ENCODE results near the gene RRAGD. TPM values are rescaled to one million over a fixed set of nuclear protein-coding genes. Genes with fewer than 3 reads are reported as not detected.

Gene RRAGD
- total and polyA plus RNA-seq, 2 of the 8 experiments (the other 6 are each of a cell fraction or from before 2014, with no cell fraction given), result 7.2 to 30.8 TPM

GRCh38 chr6:89402776-89403175 is 9.3 kb downstream of the RRAGD start:
- Histone ChIP-seq H3K14ac (ENCODE audit: insufficient read length) (no peak overlapping the region), H3K79me2 (ENCODE audit: control insufficient read depth in 1 of 2, insufficient read depth in 2 of 2, low read length in 2 of 2) (peaks cover 0 to 45% of the 10 kb centered on the region in 2 experiments; a peak in 2 of 4 replicates), H3K23ac (ENCODE audit: insufficient read length) (no peak overlapping the region), H2BK12ac (ENCODE audit: low read depth, low read length) (peak overlapping the region; percentile 65; the same call in 1 of the 2 replicates), H2BK5ac (ENCODE audit: low read depth, low read length) (0 out of 2 replicates have a peak overlapping the region, but pooled peaks have one; percentile 11), H3K9ac (replicated peaks in 1 of 4; ENCODE audit: extremely low read depth in 1 of 4, low read depth in 3 of 4, low read length in 3 of 4) (no peak overlapping the region), H2BK120ac (replicated peaks; ENCODE audit: low read depth, low read length) (no peak overlapping the region), H3K9me3 (ENCODE audit: insufficient read depth in 2 of 2, low read depth in 1 of 2, low read length in 1 of 2) (no peaks in the 10 kb centered on the region), H3K18ac (ENCODE audit: extremely low read depth, low read length) (no peak overlapping the region), H3K4me2 (ENCODE audit: insufficient read depth in 1 of 2, low read depth in 2 of 2, low read length in 2 of 2) (no peak overlapping the region), H3K36me3 (ENCODE audit: control insufficient read depth in 2 of 4, insufficient read depth in 4 of 4, low read length in 3 of 4) (no peaks in the 10 kb centered on the region), H2AFZ (ENCODE audit: low read length) (no peak overlapping the region), H3K56ac (replicated peaks; ENCODE audit: insufficient read length, low read depth, low read length) (no peak overlapping the region), H4K5ac (ENCODE audit: insufficient read length, low read depth, low read length) (no peak overlapping the region), H4K20me1 (replicated peaks in 1 of 2; ENCODE audit: control insufficient read depth in 1 of 2, insufficient read depth in 2 of 2, low read length in 2 of 2) (no peaks in the 10 kb centered on the region), H3K23me2 (ENCODE audit: low read depth, low read length) (no peaks in the 10 kb centered on the region; the same call in 1 of the 2 replicates), H3K4ac (replicated peaks; ENCODE audit: insufficient read length, low read depth, low read length) (no peak overlapping the region), H4K91ac (replicated peaks; ENCODE audit: insufficient read length, low read length) (no peak overlapping the region), H3K79me1 (ENCODE audit: low read depth, low read length) (peaks cover 5% of the 10 kb centered on the region; the same call in 1 of the 2 replicates), H3K27ac (ENCODE audit: low read depth, low read length) (no peak overlapping the region), H4K8ac (ENCODE audit: extremely low read depth, insufficient read depth, low read length) (no peak overlapping the region), H2AK5ac (ENCODE audit: low read depth, low read length) (no peak overlapping the region), H3K27me3 (replicated peaks in 1 of 4; ENCODE audit: control insufficient read depth in 3 of 4, extremely low read depth in 1 of 4, insufficient read depth in 3 of 4, low read length in 3 of 4) (no peaks in the 10 kb centered on the region), H2BK20ac (ENCODE audit: low read length) (peak overlapping the region; percentile 13; the same call in 1 of the 2 replicates), H3K4me1 (replicated peaks in 1 of 4; ENCODE audit: control insufficient read depth in 3 of 4, insufficient read depth in 4 of 4, low read length in 3 of 4) (peaks cover 3 to 14% (median 9%) of the 10 kb centered on the region in 4 experiments), H3K4me3 (ENCODE audit: extremely low read depth in 1 of 4, insufficient read depth in 2 of 4, low read depth in 3 of 4, low read length in 4 of 4) (no peak overlapping the region), H2BK15ac (ENCODE audit: low read length) (no peak overlapping the region)
- FAIRE-seq, result no peak
- no peak for TF ChIP-seq RBBP5 (IDR thresholded peaks at IDR 0.05; ENCODE audit: borderline replicate concordance, low read depth, low read length)
- TF ChIP-seq SP4 (IDR thresholded peaks at IDR 0.05; ENCODE audit: low read length), result no peak
- TF ChIP-seq EZH2 (IDR thresholded peaks at IDR 0.05; ENCODE audit: low read depth, low read length, severe bottlenecking), result no peak
- no peak for TF ChIP-seq JUN (IDR thresholded peaks at IDR 0.05; ENCODE audit: low read depth, low read length)
- no peak for TF ChIP-seq BACH1 (IDR thresholded peaks at IDR 0.05; ENCODE audit: low read length)
- no peak for TF ChIP-seq EGR1 (IDR thresholded peaks at IDR 0.05; ENCODE audit: borderline replicate concordance, low read depth, low read length)
- no peak for TF ChIP-seq SUZ12 (IDR thresholded peaks at IDR 0.05; ENCODE audit: low read length)
- TF ChIP-seq CHD1 (IDR thresholded peaks at IDR 0.05; ENCODE audit: low read depth, low read length), result no peak
- TF ChIP-seq SIRT6 (IDR thresholded peaks at IDR 0.05; ENCODE audit: low read length), result no peak
- TF ChIP-seq, protein P1, sequence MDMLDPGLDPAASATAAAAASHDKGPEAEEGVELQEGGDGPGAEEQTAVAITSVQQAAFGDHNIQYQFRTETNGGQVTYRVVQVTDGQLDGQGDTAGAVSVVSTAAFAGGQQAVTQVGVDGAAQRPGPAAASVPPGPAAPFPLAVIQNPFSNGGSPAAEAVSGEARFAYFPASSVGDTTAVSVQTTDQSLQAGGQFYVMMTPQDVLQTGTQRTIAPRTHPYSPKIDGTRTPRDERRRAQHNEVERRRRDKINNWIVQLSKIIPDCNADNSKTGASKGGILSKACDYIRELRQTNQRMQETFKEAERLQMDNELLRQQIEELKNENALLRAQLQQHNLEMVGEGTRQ (IDR thresholded peaks at IDR 0.05; ENCODE audit: low read length), result no peak
- TF ChIP-seq ZNF274 (IDR thresholded peaks at IDR 0.05; ENCODE audit: borderline replicate concordance, extremely low read depth, low read length), result no peak
- no peak for TF ChIP-seq KDM4A (IDR thresholded peaks at IDR 0.05; ENCODE audit: low read depth, low read length, severe bottlenecking)
- TF ChIP-seq RAD21 (IDR thresholded peaks at IDR 0.05 in 1 of 2, conservative IDR thresholded peaks at IDR 0.05 in 1 of 2; ENCODE audit: low read depth in 2 of 2, low read length in 2 of 2), result no peak
- POLR2A ChIA-PET (ENCODE audit: partially characterized antibody), result no interaction called here
- CTCF ChIA-PET (ENCODE audit: partially characterized antibody), result interaction anchor here (0.7 to 2.4 kb wide), 5 partner anchors 27 to 257 kb away, joined by 3 to 10 read pairs (median 6); no protein-coding TSS in a partner anchor
- WGBS, 2 experiments (ENCODE audit: extremely low coverage in 1 of 2, insufficient coverage in 1 of 2, insufficient read length in 1 of 2, insufficient replicate concordance in 2 of 2, low coverage in 1 of 2, low lambda C conversion rate in 2 of 2, missing lambda C conversion rate in 1 of 2), result 96% methylated on average over 6 of the region's 6 CpGs; no CpG with 5 or more reads in 1 of the 2 experiments
- DNase-seq (ENCODE audit: low read depth in 1 of 2, low spot score in 2 of 2), result no peak
